ENCODE measurements around the gene PPP1R16B. TPM values are rescaled to one million over a fixed set of nuclear protein-coding genes. Genes with fewer than 3 reads are reported as not detected.

PPP1R16B gene
- total RNA-seq, 6 donors from 2014 or later: 7.4 to 16.8 (median 8.8) TPM

- H3K4me1 ChIP-seq: peaks cover 0 to 9% (median 4%) of the 10 kb centered on the region in 4 donors
- ATAC-seq (ENCODE audit: low FRiP score in 2 of 2) (no peak), DNase-seq (no peak)
- no peaks in the 10 kb centered on the region for H3K27me3 ChIP-seq
- H3K27ac ChIP-seq: peak overlapping the region in 1 of 4 donors; percentile 21
- TF ChIP-seq POLR2AphosphoS5 (IDR thresholded peaks at IDR 0.05) (no peak), CTCF (IDR thresholded peaks at IDR 0.05) (no peak), POLR2A (IDR thresholded peaks at IDR 0.05) (no peak), EP300 (IDR thresholded peaks at IDR 0.05) (no peak)
- H3K36me3 ChIP-seq: no peaks in the 10 kb centered on the region
- H3K4me3 ChIP-seq: no peak overlapping the region
- H3K9me3 ChIP-seq: no peaks in the 10 kb centered on the region
- 91 to 92% methylated on average over 5 of the region's 5 CpGs for WGBS, 2 donors
These were observed 56.7 kb downstream of the PPP1R16B start for GRCh38 chr20:38862226-38862625.

GRCh38 chr20:38863024-38863851 is 57.7 kb downstream of the PPP1R16B start:
- no peak for DNase-seq
- no peak overlapping the region for H3K4me3 ChIP-seq
- ATAC-seq (ENCODE audit: low FRiP score in 2 of 2): no peak
- WGBS, 2 donors: 72 to 75% methylated on average over 12 of the region's 12 CpGs
- H3K27me3 ChIP-seq: no peaks in the 10 kb centered on the region
- no peaks in the 10 kb centered on the region for H3K9me3 ChIP-seq
- TF ChIP-seq POLR2A (IDR thresholded peaks at IDR 0.05) (no peak), CTCF (IDR thresholded peaks at IDR 0.05) (no peak), POLR2AphosphoS5 (IDR thresholded peaks at IDR 0.05) (no peak), EP300 (IDR thresholded peaks at IDR 0.05) (no peak)
- H3K36me3 ChIP-seq: no peaks in the 10 kb centered on the region
- peak overlapping the region in 2 of 4 donors; percentile 26 to 30 for H3K27ac ChIP-seq
- peaks cover 0 to 10% (median 4%) of the 10 kb centered on the region in 4 donors for H3K4me1 ChIP-seq

- WGBS, 2 donors: 89 to 100% methylated on average over 1 to 5 of the region's 5 CpGs
- no peak overlapping the region for H3K4me3 ChIP-seq
- ATAC-seq (ENCODE audit: low FRiP score in 2 of 2) (no peak), DNase-seq (no peak)
- H3K27ac ChIP-seq: no peak overlapping the region
- H3K9me3 ChIP-seq: no peaks in the 10 kb centered on the region
- H3K4me1 ChIP-seq: peaks cover 0 to 10% (median 4%) of the 10 kb centered on the region in 4 donors
- H3K36me3 ChIP-seq: no peaks in the 10 kb centered on the region
- H3K27me3 ChIP-seq: no peaks in the 10 kb centered on the region
- no peak for TF ChIP-seq EP300 (IDR thresholded peaks at IDR 0.05)
- no peak for TF ChIP-seq CTCF (IDR thresholded peaks at IDR 0.05)
- no peak for TF ChIP-seq POLR2AphosphoS5 (IDR thresholded peaks at IDR 0.05)
- no peak for TF ChIP-seq POLR2A (IDR thresholded peaks at IDR 0.05)
These were observed 59.2 kb downstream of the PPP1R16B start for GRCh38 chr20:38864662-38865061.

GRCh38 chr20:38866265-38867061 is 61.0 kb downstream of the PPP1R16B start:
- no peaks in the 10 kb centered on the region for H3K36me3 ChIP-seq
- 75% methylated on average over 7 to 12 of the region's 12 CpGs for WGBS, 2 donors
- no peaks in the 10 kb centered on the region for H3K9me3 ChIP-seq
- H3K27ac ChIP-seq: peak overlapping the region in 3 of 4 donors; percentile 42 to 49 (median 43)
- peaks cover 11 to 22% (median 18%) of the 10 kb centered on the region in 4 donors for H3K4me1 ChIP-seq
- no peak overlapping the region for H3K4me3 ChIP-seq
- DNase-seq (no peak), ATAC-seq (ENCODE audit: low FRiP score in 2 of 2) (no peak)
- H3K27me3 ChIP-seq: no peaks in the 10 kb centered on the region
- TF ChIP-seq EP300 (IDR thresholded peaks at IDR 0.05): no peak
- TF ChIP-seq POLR2AphosphoS5 (IDR thresholded peaks at IDR 0.05): no peak
- no peak for TF ChIP-seq POLR2A (IDR thresholded peaks at IDR 0.05)
- TF ChIP-seq CTCF (IDR thresholded peaks at IDR 0.05): no peak

Data from upper lobe of left lung (tissue), 6 donors.